ENCODE data around the gene M6PR. TPM values are rescaled to one million over a fixed set of nuclear protein-coding genes. Genes with fewer than 3 reads are reported as not detected.
"Not testable (repeated sequence)": the region's sequence is repeated elsewhere in the genome, so short reads cannot be mapped to it uniquely, and the experiment has no call there.

Gene M6PR
- total and polyA plus RNA-seq, 10 donors = 75.2 to 217 (median 158) TPM

DNA sequence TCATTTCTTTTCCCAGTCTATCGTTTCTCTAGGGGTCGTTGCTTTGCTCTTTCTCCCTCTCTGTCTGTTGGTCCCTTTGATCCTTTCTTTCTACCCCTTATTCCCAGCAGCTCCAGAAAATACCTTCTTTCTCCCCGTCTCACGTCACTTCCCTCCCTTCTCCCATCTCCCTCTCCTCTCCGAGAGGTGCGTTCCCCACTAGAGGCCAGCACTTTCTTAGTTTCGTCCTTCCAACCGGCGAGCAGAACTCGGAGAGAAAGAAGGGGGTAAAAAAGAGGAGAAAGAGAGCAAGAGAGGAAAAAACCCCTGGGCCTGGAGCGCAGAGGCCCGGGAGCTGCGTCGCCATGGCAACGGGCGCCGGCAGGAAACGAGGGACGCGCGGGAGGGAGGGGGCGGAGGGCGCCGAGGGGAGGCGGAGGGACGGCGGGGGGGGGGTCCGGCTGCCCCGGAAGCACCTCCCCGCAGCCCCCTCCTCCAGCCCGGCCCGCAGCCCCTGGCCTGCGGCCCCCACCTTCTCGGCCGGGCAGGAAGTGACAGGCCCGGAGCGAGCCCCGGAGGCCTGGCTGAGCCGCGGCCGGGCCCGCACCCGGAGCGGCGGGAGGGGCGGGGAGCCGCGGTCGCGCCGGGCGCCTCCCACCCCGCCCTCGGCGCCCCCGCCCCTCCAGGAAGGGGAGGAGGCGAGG lies 35.3 kb downstream of the M6PR start, which contains the start of gene PHC1:
Gene PHC1 (plus strand): TSS at position 477 of the 683 bp plus-strand sequence. CDS start 3,169 bp downstream, outside the sequence.
- Histone ChIP-seq H3K4me1 (peaks cover 7 to 45% (median 25%) of the 10 kb centered on the region in 6 donors), H3K4me3 (peak within 1 kb of the TSS; percentile 64 to 79 (median 72)), H3K27ac (peak within 1 kb of the TSS; percentile 65 to 87 (median 82))
- DNase-seq = peak; percentile 93
- H3K27me3 ChIP-seq (replicated peaks in 1 of 7); H3K36me3 ChIP-seq; intact Hi-C loops (cut with DNase I; ENCODE audit: low total_unique reads); H3K9me3 ChIP-seq: not testable (repeated sequence)
- 0 to 1% (median 1%) methylated on average over 23 to 35 of the region's 57 CpGs for WGBS, 5 donors
- TF ChIP-seq, protein P1, sequence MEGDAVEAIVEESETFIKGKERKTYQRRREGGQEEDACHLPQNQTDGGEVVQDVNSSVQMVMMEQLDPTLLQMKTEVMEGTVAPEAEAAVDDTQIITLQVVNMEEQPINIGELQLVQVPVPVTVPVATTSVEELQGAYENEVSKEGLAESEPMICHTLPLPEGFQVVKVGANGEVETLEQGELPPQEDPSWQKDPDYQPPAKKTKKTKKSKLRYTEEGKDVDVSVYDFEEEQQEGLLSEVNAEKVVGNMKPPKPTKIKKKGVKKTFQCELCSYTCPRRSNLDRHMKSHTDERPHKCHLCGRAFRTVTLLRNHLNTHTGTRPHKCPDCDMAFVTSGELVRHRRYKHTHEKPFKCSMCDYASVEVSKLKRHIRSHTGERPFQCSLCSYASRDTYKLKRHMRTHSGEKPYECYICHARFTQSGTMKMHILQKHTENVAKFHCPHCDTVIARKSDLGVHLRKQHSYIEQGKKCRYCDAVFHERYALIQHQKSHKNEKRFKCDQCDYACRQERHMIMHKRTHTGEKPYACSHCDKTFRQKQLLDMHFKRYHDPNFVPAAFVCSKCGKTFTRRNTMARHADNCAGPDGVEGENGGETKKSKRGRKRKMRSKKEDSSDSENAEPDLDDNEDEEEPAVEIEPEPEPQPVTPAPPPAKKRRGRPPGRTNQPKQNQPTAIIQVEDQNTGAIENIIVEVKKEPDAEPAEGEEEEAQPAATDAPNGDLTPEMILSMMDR (IDR thresholded peaks at IDR 0.05 in 8 of 11, conservative IDR thresholded peaks at IDR 0.05 in 3 of 11) = peak in 7 of 11 experiments; percentile 25 to 50 (median 34)
- TF ChIP-seq POLR2AphosphoS5 (IDR thresholded peaks at IDR 0.05) = peak in 1 of 3 donors; percentile 63

DNA sequence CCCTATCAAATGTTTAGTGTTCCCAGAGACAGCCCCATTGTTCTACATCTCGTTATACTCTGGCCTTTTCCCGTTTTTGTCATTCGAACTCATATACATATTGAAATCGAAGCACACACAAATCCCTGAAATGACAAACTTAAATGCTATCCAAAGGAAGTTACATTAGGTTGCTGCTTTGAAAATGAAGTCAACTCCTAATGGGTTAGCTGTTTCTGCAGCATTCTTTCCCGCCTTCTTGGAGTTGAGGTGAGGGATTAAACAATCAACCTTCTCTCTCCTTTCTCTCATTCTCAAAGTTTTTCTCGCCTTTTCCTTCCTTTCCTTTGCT lies 35.8 kb downstream of the M6PR start:
- DNase-seq = no peak
- H3K36me3 ChIP-seq = peaks cover 0 to 5% (median 0%) of the 10 kb centered on the region in 6 donors
- WGBS, 5 donors = 31 to 42% (median 34%) methylated on average over 6 of the region's 6 CpGs
- peak overlapping the region; percentile 65 to 87 (median 82) for H3K27ac ChIP-seq
- TF ChIP-seq, protein P1 (IDR thresholded peaks at IDR 0.05 in 8 of 11, conservative IDR thresholded peaks at IDR 0.05 in 3 of 11) = no peak
- TF ChIP-seq POLR2A (IDR thresholded peaks at IDR 0.05) = no peak
- TF ChIP-seq POLR2AphosphoS5 (IDR thresholded peaks at IDR 0.05) = no peak
- intact Hi-C loops (cut with DNase I; ENCODE audit: low total_unique reads) = no loop called here
- no peaks in the 10 kb centered on the region for H3K27me3 ChIP-seq (replicated peaks in 1 of 7)
- H3K4me3 ChIP-seq = peak overlapping the region; percentile 53 to 79 (median 72)
- H3K4me1 ChIP-seq = peaks cover 7 to 45% (median 25%) of the 10 kb centered on the region in 6 donors
- H3K9me3 ChIP-seq = no peaks in the 10 kb centered on the region

DNA sequence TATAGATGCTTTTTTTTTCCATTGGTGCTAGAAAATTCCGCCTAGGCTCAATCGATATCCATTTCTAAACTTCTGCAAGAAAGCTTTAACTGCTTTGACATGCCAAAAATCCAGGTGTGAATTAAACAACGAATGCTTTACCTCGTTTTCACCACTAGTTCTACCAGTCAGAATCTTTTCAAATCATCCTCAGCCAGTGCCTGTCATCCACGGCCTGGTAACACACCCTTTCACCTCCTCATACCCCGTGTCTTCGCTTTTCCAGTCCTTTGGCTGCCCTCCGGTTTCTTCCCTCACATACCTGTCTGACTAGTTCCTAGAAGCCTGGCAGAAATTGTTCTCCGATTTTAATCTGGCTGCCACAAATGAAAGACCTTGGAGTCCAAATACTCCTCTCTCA lies 36.5 kb downstream of the M6PR start:
- intact Hi-C loops (cut with DNase I; ENCODE audit: low total_unique reads) = no loop called here
- H3K27ac ChIP-seq = peak overlapping the region in 4 of 8 donors; percentile 80 to 87 (median 84)
- TF ChIP-seq, protein P1 (IDR thresholded peaks at IDR 0.05 in 8 of 11, conservative IDR thresholded peaks at IDR 0.05 in 3 of 11) = no peak
- TF ChIP-seq POLR2AphosphoS5 (IDR thresholded peaks at IDR 0.05) (no peak), POLR2A (IDR thresholded peaks at IDR 0.05) (no peak)
- H3K4me3 ChIP-seq = no peak overlapping the region
- no peaks in the 10 kb centered on the region for H3K36me3 ChIP-seq
- DNase-seq = no peak
- H3K9me3 ChIP-seq = no peaks in the 10 kb centered on the region
- 59 to 75% (median 69%) methylated on average over 9 of the region's 9 CpGs for WGBS, 5 donors
- peaks cover 7 to 45% (median 25%) of the 10 kb centered on the region in 6 donors for H3K4me1 ChIP-seq
- H3K27me3 ChIP-seq (replicated peaks in 1 of 7) = no peaks in the 10 kb centered on the region

DNA sequence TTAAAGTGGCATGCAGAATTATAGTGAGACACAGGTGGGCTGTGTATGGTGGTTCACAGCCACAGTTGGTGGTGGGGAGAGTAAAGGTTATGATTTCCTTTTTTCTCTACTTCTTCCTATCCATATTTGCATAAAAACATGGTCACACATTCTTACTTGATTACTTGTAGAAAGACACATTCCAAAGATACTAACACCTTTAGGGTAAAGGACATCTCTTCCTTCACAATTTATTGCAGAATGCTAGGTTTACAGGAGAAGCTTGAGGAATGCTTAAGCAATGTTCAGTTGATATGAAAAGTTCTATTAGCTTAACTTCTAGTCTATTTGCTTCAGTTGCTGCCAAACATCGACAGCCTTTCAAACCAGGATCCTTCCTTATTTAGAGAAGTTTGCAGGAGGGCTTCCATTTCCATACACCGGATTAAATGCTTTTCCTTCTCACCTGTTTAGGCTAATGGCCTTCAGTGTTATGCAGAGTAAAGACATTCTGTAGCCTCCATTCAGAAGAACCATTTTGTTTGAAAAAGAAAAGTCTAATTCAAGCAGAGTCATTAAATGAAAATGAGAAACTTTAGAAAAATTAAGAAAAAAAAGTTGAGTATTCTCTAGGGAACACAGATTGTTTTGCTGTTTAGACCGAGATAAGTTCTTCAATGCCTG lies 37.7 kb downstream of the M6PR start:
- Histone ChIP-seq H3K36me3 (no peaks in the 10 kb centered on the region), H3K4me1 (peaks cover 7 to 40% (median 25%) of the 10 kb centered on the region in 6 donors), H3K27ac (no peak overlapping the region), H3K9me3 (no peaks in the 10 kb centered on the region), H3K27me3 (replicated peaks in 1 of 7) (no peaks in the 10 kb centered on the region), H3K4me3 (no peak overlapping the region)
- intact Hi-C loops (cut with DNase I; ENCODE audit: low total_unique reads) = no loop called here
- TF ChIP-seq, protein P1 (IDR thresholded peaks at IDR 0.05 in 8 of 11, conservative IDR thresholded peaks at IDR 0.05 in 3 of 11) = no peak
- TF ChIP-seq POLR2A (IDR thresholded peaks at IDR 0.05) (no peak), POLR2AphosphoS5 (IDR thresholded peaks at IDR 0.05) (no peak)
- no peak for DNase-seq
- 76 to 82% (median 77%) methylated on average over 3 of the region's 3 CpGs for WGBS, 5 donors
